HG02623 (cell line): ENCODE data around the gene BABAM2.
"Not testable (repeated sequence)": the region's sequence is repeated elsewhere in the genome, so short reads cannot be mapped to it uniquely, and the experiment has no call there.

Experiments
- ATAC-seq: cut with Tn5 transposase; IDR thresholded peaks from one replicate; pipeline ENCODE4 v1.9.1; 2021; ENCODE audit warnings: moderate library complexity; ENCODE audit not compliant: unreplicated experiment

The BABAM2 gene

GRCh38 chr2:28363686-28364280, 473.3 kb downstream of the BABAM2 start:
- ATAC-seq: no peak

- no peak for ATAC-seq
These were observed 474.1 kb downstream of the BABAM2 start for GRCh38 chr2:28364610-28365009.

- ATAC-seq: no peak
These were observed 474.6 kb downstream of the BABAM2 start for GRCh38 chr2:28365158-28365557.

- no peak for ATAC-seq
These were observed 475.6 kb downstream of the BABAM2 start for GRCh38 chr2:28366149-28366495.

- ATAC-seq: no peak
These were observed 476.2 kb downstream of the BABAM2 start for GRCh38 chr2:28366496-28367282.

- ATAC-seq: no peak
These were observed 477.3 kb downstream of the BABAM2 start for GRCh38 chr2:28367667-28368356.

GRCh38 chr2:28368357-28368798, 477.8 kb downstream of the BABAM2 start:
- ATAC-seq: no peak

- ATAC-seq: no peak
These were observed 478.8 kb downstream of the BABAM2 start for GRCh38 chr2:28369358-28369757.

GRCh38 chr2:28370354-28370753, 479.8 kb downstream of the BABAM2 start:
- no peak for ATAC-seq

GRCh38 chr2:28371728-28372127, 481.2 kb downstream of the BABAM2 start:
- ATAC-seq: not testable (repeated sequence)

GRCh38 chr2:28373854-28374253, 483.3 kb downstream of the BABAM2 start:
- ATAC-seq: no peak

- ATAC-seq: no peak
These were observed 483.8 kb downstream of the BABAM2 start for GRCh38 chr2:28374331-28374730.

- ATAC-seq: no peak
These were observed 484.7 kb downstream of the BABAM2 start for GRCh38 chr2:28375236-28375635.

- no peak for ATAC-seq
These were observed 485.5 kb downstream of the BABAM2 start for GRCh38 chr2:28375742-28376631.

- no peak for ATAC-seq
These were observed 486.8 kb downstream of the BABAM2 start for GRCh38 chr2:28377195-28377816.

GRCh38 chr2:28377984-28378678, 487.6 kb downstream of the BABAM2 start:
- no peak for ATAC-seq

GRCh38 chr2:28378679-28379584, 488.4 kb downstream of the BABAM2 start:
- ATAC-seq: no peak

- ATAC-seq: no peak
These were observed 489.7 kb downstream of the BABAM2 start for GRCh38 chr2:28380219-28380618.
